Stimulated activated CD4-positive, alpha-beta T cell treated with anti-CD3 and anti-CD28 coated beads, Interleukin-1b, Interleukin-23, amount 100 ng/mL, for 24 hours (primary cell): Measurements from ENCODE around the gene SPTBN5.

Experiments
- DNase-seq, 4 experiments: peaks; one replicate each; pipeline ENCODE4 v3.0.0-alpha.2; 2020; ENCODE audit warnings: low read depth in 4 of 4, low spot score in 1 of 4

Gene SPTBN5

DNA sequence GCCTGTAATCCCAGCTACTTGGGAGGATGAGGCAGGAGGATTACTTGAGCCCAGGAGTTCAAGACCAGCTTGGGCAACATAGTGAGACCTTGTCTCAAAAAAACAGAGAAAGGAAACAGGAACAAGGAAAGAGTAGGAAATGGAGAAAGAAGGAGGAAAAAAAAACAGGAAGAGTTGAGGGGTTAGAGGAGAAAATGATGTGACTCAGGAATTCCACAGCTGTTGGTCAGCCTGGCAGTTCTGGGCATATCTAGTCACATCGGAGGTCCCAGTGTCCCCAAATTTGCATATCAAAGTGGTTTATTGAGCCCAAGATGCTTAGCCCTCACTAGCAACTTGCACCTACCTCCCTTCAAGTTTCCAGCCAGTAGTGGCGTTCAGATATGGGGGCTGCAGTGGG is 84.7 kb downstream of the SPTBN5 start:
- no peak for DNase-seq

DNA sequence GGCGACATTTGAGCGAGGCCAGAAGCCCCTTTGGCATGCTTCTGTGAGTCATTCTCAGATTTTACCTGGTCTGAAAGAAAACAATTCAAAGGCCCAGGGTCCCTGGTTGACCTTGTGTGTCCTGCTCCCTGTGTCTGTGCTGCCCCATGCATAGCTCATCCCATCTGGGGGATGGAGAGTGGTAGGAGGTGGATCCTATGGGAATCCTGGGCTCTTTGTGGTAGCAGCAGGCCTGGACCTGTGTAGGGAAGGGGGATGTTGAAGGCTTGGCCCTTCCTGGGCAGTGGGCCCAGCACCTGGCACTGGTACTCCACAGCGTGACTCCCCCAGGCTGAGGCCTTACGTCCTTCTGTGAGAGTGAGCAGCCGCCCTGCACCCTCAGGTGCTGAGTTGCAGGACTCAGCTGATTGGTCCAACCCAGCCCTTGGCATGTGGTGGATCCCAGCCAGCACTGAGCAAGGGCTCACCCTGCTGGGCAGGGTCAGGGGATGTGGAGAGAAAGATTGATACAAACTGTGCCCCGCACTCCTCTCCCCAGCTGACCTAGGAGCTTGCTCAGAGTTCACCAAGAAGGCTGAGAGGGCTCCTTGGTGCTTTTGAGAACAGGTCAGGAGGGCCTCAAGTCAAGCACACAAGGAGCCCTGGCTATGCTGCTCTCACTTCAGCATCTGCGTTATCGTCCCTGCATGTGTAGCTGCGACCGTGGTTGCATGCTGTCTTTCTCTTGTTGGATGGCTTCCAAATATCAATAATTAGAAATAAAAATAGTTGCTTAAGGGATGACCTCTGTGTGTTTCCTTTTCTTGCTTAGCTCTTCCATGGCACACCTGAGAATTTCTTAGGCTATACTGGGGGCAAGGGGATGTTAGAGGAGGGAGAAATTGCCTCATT is 87.3 kb downstream of the SPTBN5 start:
- no peak for DNase-seq

DNA sequence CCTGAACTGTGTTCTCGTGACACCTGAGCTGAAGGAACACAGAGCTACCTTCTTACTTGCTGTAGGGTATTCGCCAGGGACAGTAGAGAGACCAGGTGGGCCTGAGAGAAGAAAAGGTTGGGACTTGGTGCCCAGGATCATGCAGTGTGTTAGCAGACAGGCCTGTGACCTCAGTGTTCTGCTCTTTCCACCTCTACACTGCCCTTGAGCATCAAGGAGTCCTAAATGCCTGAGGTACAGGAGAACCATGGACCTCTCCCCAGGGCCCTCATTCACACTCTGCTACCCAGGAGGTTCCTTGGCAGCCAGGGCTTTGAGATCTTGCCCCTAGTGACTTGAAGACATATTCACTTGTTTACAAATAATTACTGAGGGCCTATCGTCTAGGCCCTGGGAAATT is 88.1 kb downstream of the SPTBN5 start:
- no peak for DNase-seq

DNA sequence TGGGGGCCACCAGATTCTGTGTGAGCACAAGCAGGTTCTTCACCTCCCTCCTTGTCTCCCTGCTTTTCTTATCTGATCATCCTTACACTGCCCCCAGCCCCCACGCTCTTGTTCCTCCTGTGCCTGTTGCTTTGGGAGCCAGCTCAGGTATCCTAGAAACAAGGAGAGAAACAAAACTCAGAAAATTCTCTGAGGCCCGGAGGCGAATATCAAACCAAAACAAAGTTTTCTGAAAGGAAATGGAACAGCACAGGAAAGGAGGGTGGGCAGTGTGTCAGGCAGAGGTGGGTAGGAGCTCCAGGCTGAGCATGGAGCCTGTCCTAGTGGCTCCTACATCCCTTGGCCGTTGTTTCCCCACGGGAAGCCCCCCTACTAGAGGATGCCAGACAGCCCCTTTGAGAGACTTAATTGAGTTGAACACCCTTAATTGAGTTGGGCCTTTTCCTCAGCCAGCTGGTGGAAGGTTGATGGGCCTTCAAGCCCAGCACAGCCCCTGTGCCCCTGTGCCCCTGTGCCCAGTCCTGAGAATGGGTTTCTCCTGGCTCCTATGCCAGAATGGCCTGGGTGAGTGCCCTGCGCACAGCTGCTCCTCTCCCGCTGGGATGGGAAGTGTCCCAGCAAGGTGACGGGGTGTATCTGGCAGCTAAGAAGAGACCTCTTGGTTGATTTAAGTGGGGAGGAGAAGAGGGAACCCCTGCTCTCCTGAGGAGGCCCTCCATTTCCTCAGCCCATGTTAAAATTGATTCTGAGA is 88.8 kb downstream of the SPTBN5 start:
- no peak for DNase-seq

DNA sequence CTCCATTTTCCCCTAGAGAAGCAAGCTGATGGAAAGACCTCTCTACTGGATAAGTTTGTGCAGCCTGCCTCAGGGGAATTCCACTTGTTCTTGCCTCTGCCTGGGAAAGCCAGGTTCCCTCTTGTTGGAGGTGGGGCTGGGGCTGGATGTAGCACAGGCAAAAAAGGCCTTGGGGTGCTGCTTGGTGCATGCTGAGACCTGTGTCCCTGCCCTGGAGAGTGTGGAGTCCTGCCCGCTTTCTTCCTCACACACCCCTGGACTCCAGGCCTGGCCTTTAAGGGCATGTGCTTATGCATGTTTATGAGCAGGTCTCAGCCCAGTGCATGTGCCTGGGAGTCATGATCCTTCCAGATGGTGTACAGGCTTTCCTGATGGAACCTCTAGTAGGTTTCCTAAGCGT is 89.5 kb downstream of the SPTBN5 start:
- no peak for DNase-seq

DNA sequence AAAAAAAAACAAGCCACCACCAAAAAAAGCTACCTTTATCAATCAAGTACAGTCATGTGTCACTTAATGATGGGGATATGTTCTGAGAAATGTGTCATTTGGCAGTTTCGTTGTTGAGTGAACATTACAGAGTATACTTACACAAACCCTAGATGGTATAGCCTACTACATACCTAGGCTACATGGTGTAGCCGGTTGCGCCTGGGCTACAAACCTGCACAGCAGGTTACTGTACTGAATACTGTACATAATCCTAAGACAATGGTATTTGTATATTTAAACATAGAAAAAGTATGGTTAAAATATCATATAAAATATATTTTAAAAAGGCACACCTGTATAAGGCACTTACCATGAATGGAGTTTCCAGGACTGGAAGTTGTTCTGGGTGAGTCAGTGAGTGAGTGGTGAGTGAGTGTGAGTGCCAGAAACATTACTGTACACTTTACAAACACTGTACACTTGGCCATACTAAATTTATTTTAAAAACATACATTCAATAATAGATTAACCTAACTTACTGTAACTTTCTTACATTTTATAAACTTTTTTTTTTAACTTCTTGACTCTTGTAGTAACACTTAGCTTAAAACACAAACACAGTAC is 91.9 kb downstream of the SPTBN5 start:
- DNase-seq: no peak

DNA sequence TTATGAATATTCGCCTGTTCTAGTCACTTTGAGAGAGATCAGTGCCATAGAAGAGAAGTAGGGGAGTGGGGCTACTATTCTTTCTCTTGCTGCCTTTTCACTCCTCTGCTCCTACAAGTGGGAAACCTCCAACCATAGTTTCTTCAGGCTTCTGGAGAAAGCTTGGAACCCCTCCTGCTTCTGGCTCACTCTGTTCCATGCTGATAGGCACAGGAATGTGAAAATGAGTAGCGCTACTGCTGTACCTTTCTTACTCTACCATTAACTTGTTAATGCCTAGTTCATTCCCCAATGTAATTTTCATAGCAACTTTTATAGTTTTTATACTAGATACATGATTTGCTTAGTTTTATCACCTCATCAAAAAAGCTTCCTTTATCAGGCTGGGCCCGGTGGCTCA is 92.7 kb downstream of the SPTBN5 start:
- no peak for DNase-seq

DNA sequence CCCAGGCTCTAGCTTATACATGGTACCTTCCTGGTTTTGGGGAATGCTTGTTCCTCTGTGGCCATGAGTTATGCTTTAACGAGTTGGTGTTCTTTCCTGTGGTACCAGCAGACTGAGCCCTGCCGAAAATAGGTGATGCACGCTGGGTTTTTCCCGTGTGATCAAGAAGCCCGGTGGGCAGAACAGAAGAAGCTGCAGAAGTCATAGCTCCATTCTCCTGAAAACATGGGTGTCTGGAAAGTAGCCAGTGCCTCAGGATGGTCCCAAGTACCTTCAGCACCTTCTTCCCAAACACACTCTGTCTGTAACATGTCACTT is 94.4 kb downstream of the SPTBN5 start:
- DNase-seq: no peak

DNA sequence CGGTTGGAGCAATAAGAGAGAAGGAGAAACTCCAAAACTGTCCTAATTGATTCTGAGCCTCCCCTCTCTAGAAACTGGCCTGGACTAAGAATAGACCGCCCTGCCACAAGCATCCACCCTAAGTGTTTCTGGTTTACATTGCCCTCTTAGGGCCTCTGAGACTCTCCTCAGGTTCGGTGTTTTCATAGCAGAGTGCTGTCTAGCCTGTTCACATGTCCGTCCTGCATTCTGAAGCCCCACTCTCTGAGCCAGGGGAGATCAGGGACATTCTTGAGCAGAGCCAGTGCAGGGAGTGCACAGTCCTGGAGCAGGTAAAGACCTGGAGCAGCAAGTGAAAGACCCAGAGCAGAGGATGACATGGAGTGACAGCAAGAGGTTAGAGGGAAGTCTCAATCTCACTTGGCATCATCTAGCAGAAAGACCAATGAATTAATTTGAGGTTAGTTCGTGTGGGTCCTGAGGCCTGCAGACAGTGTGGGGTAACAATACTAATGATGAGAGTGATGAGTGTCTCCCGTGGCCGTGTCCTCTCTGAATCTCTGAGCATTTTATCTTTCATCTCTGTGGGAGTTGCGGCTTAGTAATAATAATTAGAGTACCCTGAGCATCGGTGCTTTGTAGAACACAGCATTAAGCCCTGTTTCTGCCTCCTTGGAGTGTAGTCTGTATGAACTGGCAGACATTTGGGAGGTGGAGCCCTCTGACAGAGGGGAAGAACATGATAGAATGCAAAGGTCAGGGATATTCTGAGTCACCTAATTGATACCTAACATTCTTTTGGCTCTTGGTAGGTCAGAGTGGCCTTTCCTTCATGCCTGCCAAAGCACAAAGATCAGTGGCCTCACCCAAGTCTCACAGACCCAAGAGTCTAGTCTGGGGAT is 95.0 kb downstream of the SPTBN5 start:
- DNase-seq: no peak
